CD8-positive, alpha-beta memory T cell (primary cell): Measurements from ENCODE around the gene ZNF98. TPM values are rescaled to one million over a fixed set of nuclear protein-coding genes. Genes with fewer than 3 reads are reported as not detected.

Experiments
- polyA plus RNA-seq: library from polyadenylated mRNA; unstranded; fragments of 300-500 nt; fragmentation: Illumina TruSeq; gene quantifications from one replicate; pipeline ENCODE4 v1.2.3, GENCODE V29; 2021
- total RNA-seq, 2 experiments: library from RNA; stranded (reverse); gene quantifications; one replicate each; pipeline ENCODE4 v1.2.3, GENCODE V29; 2021

Gene ZNF98
- total and polyA plus RNA-seq, 3 experiments from 2014 or later: not detected

Other genes starting within 250 kb of the ZNF98 start
- gene ZNF676, start 225.4 kb downstream of the ZNF98 start, total RNA-seq: not detected
- not detected for gene ZNF676, start 225.4 kb downstream of the ZNF98 start, polyA plus RNA-seq
- gene ZNF729, start 135.9 kb downstream of the ZNF98 start, total RNA-seq: not detected
- not detected for gene ZNF729, start 135.9 kb downstream of the ZNF98 start, polyA plus RNA-seq
- gene ZNF492, start 212.0 kb upstream of the ZNF98 start, total RNA-seq: 1 to 10 TPM; 1.5 TPM
- gene ZNF492, start 212.0 kb upstream of the ZNF98 start, polyA plus RNA-seq: 0.38 TPM